Activated CD8-positive, alpha-beta memory T cell treated with anti-CD3 and anti-CD28 coated beads for 4 hours (primary cell): ENCODE results near the gene ODF2.
"Not testable (repeated sequence)": the region's sequence is repeated elsewhere in the genome, so short reads cannot be mapped to it uniquely, and the experiment has no call there.

ENCODE experiments used
- DNase-seq, 2 donors: peaks; one replicate each; pipeline ENCODE4 v3.0.0-alpha.2; 2020; ENCODE audit warnings: low read depth in 2 of 2

ODF2 gene

DNA sequence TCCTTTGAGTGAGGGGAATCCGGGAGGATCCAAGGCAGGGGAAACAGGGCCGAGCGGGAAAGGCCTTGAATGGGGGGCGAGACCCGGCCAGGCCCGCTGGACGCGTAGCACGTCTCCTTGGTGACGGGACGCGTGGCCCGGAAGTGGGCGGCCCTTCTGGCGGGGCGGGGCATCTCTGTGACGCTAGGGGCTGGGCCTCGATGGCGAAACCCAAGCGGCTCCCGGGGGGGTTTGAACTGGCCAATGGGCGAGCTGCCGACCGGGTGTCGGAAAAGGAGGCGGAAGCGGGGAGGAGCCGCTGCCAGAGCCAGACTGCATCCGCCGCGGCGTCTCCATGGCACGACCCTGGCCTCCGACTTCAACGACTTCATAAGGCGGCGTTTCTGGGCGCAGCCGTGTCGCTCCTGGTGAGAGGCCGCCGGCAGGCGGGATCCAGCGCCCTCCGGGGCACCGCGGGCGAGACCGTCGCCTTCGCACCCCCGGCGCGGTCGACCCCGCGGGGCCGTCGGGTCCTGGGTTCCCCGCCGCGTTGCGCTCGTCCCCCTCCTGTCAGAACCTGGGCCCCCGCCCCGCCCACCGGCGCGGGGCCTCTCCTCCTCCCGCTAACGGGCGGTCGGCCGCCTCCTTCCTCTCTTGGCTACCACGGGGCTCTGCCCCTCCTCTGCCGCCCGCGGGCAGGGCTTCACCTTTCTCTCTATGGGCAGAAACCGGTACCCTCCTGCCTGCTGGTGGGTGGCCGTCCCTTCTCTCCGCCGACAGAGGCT is at the start of gene ODF2:
Gene ODF2 (plus strand): TSS at position 158 of the 764 bp plus-strand sequence. CDS start 86 bp downstream, at position 244.
- peak; percentile 98 for DNase-seq

GRCh38 chr9:128406848-128407391 is 48.9 kb upstream of the ODF2 start:
- DNase-seq: no peak

- DNase-seq: no peak
Observed at GRCh38 chr9:128408963-128409431, 46.8 kb upstream of the ODF2 start.

DNA sequence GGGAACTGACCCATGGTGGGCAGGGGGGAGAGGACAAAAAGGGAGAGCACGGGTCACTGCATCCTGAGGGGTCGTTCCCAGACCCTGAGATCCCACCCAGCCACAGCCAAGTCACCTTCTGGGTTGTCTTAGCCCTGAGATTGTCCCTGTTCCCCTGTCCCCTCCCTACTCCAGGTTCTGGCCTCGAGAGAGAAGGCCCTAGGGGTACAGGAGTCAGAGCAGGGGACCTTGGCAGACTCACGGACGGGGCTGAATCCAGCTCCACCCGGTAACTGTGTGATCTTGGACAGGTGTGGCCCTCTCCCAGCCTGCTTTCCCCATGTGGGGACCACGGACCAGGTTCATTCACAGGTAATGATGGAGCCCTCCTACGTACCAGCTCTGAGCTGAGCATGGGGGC is 46.4 kb upstream of the ODF2 start:
- no peak for DNase-seq

- no peak for DNase-seq
Observed at GRCh38 chr9:128409978-128410377, 45.8 kb upstream of the ODF2 start.

GRCh38 chr9:128411364-128412119 is 44.3 kb upstream of the ODF2 start:
- no peak for DNase-seq

GRCh38 chr9:128412120-128412790 is 43.6 kb upstream of the ODF2 start:
- no peak for DNase-seq

DNA sequence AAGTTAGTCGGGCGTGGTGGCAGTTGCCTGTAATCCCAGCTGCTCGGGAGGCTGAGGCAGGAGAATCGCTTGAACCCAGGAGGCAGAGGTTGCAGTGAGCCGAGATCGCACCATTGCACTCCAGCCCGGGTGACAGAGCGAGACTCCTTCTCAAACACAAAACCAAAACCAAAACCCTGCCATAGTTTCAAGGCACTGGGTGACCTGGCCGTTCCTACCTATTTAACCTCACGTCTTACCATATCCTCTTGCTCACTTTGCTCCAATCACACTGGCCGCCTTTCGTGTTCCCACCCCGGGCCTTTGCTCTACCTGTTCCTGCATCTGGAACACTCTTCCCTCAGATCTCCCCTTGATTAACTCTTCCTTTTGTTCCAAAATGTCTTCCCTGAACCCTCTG is 42.1 kb upstream of the ODF2 start:
- not testable (repeated sequence) for DNase-seq

DNA sequence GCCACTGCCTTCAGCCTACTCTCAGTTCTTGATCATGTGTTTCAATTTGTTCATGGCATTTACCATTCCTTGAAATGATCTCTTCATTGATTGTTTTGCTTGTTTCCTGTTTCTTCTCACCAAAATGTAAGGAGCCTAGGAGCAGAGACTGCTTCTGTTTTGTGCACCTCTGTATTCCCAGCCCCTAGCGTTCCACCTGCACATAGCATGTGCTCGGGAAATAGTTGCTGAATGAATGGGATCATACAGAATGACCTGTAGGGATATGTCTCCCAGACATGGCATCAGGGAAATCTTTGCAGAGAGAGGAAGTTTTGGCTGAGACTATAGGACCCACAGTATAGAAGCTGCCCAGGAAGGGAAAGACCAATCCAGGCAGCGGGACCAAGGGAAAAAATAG is 41.3 kb upstream of the ODF2 start:
- DNase-seq: no peak

- no peak for DNase-seq
Observed at GRCh38 chr9:128415281-128415680, 40.5 kb upstream of the ODF2 start.

DNA sequence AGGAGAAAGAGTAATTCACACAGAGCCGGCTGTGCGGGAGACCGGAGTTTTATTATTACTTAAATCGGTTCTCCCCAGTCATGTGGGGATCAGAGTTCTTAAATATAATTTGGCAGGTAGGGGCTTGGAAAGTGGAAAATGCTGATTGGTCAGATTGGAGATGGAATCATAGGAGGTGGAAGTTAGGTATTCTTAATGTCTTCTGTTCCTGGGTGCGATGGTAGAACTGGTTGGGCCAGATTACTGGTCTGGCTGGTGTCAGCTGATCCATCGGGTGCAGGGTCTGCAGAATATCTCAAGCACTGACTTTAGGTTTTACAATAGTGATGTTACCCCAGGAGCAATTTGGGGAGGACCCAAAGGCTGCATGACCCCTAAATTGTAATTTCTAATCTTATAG is 39.8 kb upstream of the ODF2 start:
- DNase-seq: no peak

DNA sequence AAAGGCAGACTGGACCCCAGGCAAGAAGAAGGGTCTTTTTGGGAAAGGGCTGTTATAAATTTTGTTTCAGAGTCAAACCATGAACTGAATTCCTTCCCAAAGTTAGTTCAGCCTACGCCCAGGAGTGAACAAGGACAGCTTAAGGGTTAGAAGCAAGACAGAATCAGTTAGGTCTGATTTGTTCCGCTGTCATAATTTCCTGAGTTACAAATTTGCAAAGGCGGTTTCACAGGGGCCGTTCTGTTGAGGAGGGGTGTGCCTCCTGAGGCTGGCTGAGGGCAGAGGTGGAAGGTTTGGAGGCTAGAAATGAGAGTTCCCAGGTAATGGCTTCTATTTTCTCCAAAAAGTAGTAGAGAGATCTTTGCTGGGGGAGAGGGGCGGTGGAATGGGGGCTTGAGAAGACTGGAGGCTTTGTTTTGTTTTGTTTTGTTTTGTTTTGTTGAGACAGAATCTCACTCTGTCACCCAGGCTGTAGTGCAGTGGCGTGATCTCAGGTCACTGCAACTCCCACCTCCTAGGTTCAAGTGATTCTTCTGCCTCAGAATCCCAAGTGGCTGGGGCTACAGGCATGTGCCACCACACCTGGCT is 39.3 kb upstream of the ODF2 start:
- no peak for DNase-seq

- DNase-seq: no peak
Observed at GRCh38 chr9:128419061-128419925, 36.5 kb upstream of the ODF2 start.

- peak; percentile 34 to 50 for DNase-seq
Observed at GRCh38 chr9:128420060-128420650, 35.7 kb upstream of the ODF2 start.

DNA sequence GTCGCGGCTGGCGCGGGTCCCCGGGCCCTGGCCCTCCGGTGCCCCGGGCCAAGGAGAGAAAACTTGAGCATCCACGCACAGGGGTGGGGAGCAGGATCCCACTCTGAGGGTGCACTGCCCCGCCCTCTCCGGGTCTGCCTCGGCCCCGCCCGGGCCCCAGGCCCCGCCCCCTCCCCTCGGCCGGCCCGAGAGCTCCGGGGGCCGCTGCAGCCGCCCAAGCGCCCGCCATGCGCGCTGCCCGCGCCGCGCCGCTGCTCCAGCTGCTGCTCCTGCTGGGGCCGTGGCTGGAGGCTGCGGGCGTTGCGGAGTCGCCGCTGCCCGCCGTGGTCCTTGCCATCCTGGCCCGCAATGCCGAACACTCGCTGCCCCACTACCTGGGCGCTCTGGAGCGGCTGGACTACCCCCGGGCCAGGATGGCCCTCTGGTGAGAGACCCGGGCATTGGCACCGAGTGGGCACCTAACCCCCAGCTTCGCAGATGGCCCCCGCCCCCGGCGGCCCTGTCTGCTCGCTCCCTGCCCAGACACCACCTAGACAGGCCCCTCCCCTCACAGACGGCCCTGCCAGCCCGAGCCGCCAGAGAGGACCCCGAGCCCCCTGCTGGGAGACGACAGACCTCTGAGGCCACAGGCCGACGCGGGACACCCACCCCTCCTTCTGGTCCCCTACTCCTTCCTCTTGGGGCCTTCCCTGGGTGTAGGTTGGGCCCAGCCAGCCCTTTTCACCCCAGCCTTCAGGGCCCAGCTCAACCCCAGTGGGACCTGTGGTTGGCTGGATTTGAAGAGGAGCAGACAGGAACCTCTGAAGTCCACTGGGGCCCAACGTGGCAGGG is 34.9 kb upstream of the ODF2 start, which contains the start of gene CERCAM:
Gene CERCAM (plus strand): TSS at position 207 of the 831 bp plus-strand sequence. CDS start 21 bp downstream, at position 228.
- peak in 1 of 2 donors; percentile 15 for DNase-seq

DNA sequence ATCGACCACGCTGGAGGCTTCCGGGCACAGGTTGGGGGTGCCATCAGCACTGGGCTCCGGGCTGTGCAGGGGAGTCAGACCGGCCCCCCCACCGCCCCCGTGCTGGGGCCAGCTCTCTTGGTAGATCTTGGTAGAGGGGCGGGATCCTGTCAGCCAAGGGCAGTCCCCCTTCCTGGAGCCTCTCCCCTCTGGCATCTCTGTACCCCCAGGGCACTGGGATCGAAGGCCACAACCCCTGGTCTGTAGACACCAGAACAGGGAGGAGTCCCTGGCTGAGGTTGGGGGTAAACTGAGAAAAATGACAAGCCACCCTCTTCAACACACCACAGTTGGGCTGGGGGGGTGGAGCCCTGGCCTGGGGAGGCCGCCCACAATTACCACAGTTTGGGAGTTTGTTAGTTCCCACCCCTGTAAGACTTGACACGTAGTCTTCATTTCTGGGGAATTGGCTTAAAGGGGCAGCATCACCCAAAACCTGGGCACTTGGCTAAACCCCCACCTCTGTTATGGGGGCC is 34.3 kb upstream of the ODF2 start:
- DNase-seq: no peak

DNA sequence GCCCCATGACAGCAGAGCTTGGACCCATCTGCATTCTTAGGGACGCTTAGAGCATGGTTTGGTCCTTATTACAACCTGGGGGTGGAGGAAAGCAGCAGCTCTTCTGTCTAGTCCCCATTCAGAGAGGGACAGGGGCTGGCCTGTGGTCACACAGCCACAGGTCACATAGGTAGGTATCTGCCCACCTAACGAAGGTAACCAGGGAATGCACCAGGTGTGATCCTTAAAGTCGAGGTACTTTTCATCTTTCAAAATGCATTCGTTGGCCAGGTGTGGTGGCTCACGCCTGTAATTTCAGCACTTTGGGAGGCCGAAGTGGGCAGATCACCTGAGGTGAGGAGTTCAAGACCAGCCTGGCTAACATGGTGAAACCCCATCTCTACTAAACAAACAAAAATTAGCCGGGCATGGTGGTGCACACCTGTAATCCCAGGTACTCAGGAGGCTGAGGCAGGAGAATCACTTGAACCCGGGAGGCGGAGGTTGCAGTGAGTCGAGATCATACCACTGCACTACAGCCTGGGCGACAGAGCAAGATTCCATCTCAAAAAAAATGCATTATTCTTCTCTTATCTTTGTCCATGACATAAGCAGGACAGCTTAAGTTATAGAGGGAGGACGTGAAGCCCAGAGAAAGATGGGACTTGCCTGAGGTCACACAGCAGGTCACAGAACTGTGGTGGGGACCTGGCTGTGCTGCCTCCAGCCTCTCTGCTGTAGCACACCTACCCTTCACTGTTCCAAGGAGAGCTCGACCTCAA is 33.6 kb upstream of the ODF2 start:
- not testable (repeated sequence) for DNase-seq

DNA sequence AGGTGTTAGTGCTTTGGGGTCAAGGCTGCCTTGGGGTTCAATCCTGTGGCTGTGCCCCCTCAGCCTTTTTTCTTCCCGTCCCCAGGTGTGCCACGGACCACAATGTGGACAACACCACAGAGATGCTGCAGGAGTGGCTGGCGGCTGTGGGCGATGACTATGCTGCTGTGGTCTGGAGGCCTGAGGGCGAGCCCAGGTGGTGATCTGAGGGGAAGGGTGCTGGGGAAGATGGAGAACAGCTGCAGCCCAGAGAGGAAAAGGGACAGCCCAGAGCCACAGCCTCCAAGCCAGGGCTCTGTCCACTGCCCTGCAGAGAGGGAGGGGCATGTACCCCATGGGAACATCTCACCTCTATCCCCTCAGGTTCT is 33.0 kb upstream of the ODF2 start:
- DNase-seq: no peak
